ENCODE measurements around the gene WNT3A. TPM values are rescaled to one million over a fixed set of nuclear protein-coding genes. Genes with fewer than 3 reads are reported as not detected.

Gene WNT3A
- total RNA-seq, 1 donor from 2014 or later: not detected

DNA sequence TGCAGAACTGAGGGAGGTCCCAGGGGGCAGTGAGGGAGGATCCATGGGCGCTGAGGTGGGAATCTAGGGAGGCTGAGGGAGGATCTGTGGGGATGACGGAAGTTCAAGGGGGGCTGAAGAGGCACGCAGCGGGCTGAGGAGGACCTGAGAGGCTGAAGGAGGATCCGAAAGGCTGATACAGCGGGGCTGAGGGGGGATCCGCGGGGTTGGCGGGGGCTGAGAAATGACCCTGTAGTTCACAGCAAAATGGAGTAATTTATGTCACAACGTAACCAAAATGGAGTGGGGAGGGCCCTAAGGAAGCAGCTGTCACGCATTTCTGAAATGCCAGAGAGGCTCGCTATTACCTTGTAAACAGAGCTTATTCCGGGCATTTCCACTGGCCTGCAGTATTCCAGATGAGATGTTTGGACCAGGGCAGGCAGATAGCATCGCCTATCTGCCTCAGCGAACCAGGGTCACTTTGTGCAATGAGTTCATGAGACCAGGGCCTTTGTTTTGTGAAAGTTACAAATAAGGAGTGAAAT is 103.2 kb downstream of the WNT3A start:
- intact Hi-C loops (cut with micrococcal nuclease): loop anchor here (1.0 to 10.0 kb wide), 7 partner anchors 28 to 355 kb away; partner anchors contain the start of genes ARF1, GUK1 and IBA57

DNA sequence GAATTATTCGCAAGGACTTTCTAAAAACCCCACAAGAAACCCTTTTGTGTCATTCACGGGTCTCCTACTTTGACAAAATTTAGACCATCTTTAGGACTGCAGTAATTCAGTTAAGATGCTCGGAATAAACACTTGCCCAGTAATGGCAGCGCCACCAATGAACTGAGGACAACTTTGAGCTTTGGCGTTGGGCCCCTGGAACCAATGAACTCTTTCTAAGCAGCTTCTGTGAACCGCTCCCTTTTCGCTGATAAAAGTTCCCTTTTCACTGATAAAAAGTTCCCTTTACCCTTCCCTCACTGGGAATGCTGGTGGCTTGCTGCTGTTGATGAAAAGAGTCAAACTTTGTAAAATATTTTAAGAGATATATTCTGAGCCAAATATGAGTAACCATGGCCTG is 103.8 kb downstream of the WNT3A start:
- intact Hi-C loops (cut with micrococcal nuclease): no loop called here

Other genes with a start within 250 kb of the WNT3A start
- gene PRSS38, start 191.3 kb upstream of the WNT3A start, total RNA-seq: not detected in 2 replicates
- 0.09 and 0.25 TPM in 2 replicates for gene WNT9A, start 59.1 kb upstream of the WNT3A start, total RNA-seq
- gene ARF1, start 75.7 kb downstream of the WNT3A start, total RNA-seq: 347 and 352 TPM in 2 replicates
- gene C1orf35, start 96.3 kb downstream of the WNT3A start, total RNA-seq: 18.8 and 20.0 TPM in 2 replicates
- gene MRPL55, start 102.3 kb downstream of the WNT3A start, total RNA-seq: 35.9 and 36.2 TPM in 2 replicates
- 240 and 247 TPM in 2 replicates for gene GUK1, start 133.3 kb downstream of the WNT3A start, total RNA-seq
- gene GJC2, start 142.9 kb downstream of the WNT3A start, total RNA-seq: 0.75 and 1.0 TPM in 2 replicates
- gene IBA57, start 158.8 kb downstream of the WNT3A start, total RNA-seq: 7.9 and 8.3 TPM in 2 replicates
- gene OBSCN, start 201.0 kb downstream of the WNT3A start, total RNA-seq: 21.6 and 23.1 TPM in 2 replicates